ENCODE measurements around the gene RABGAP1L. TPM values are rescaled to one million over a fixed set of nuclear protein-coding genes. Genes with fewer than 3 reads are reported as not detected.
"Not testable (repeated sequence)": the region's sequence is repeated elsewhere in the genome, so short reads cannot be mapped to it uniquely, and the experiment has no call there.

Gene RABGAP1L
- total RNA-seq, 6 donors from 2014 or later = 41.3 to 229 (median 85.3) TPM

GRCh38 chr1:174324939-174325338, 165.6 kb downstream of the RABGAP1L start:
- Histone ChIP-seq H3K27me3 (no peaks in the 10 kb centered on the region), H3K4me1 (no peaks in the 10 kb centered on the region), H3K36me3 (peaks cover 0 to 6% (median 3%) of the 10 kb centered on the region in 4 donors), H3K27ac (no peak overlapping the region), H3K9me3 (peaks cover 0 to 33% (median 21%) of the 10 kb centered on the region in 4 donors), H3K4me3 (no peak overlapping the region)
- TF ChIP-seq POLR2A (IDR thresholded peaks at IDR 0.05) = no peak
- TF ChIP-seq CTCF (IDR thresholded peaks at IDR 0.05) = no peak
- no peak for TF ChIP-seq EP300 (IDR thresholded peaks at IDR 0.05)
- TF ChIP-seq POLR2AphosphoS5 (IDR thresholded peaks at IDR 0.05) = no peak
- 45 to 48% methylated on average over 1 of the region's 1 CpG for WGBS, 2 donors
- no peak for DNase-seq
- ATAC-seq (ENCODE audit: low FRiP score in 2 of 2) = no peak

GRCh38 chr1:174326278-174326677, 167.0 kb downstream of the RABGAP1L start:
- Histone ChIP-seq H3K4me3 (no peak overlapping the region), H3K27ac (no peak overlapping the region), H3K27me3 (no peaks in the 10 kb centered on the region), H3K36me3 (peaks cover 0 to 6% (median 3%) of the 10 kb centered on the region in 4 donors), H3K9me3 (peaks cover 0 to 24% (median 12%) of the 10 kb centered on the region in 4 donors), H3K4me1 (no peaks in the 10 kb centered on the region)
- ATAC-seq (ENCODE audit: low FRiP score in 2 of 2) (no peak), DNase-seq (no peak)
- no peak for TF ChIP-seq POLR2AphosphoS5 (IDR thresholded peaks at IDR 0.05)
- no peak for TF ChIP-seq EP300 (IDR thresholded peaks at IDR 0.05)
- TF ChIP-seq POLR2A (IDR thresholded peaks at IDR 0.05) = no peak
- no peak for TF ChIP-seq CTCF (IDR thresholded peaks at IDR 0.05)
- 96% methylated on average over 3 of the region's 3 CpGs for WGBS, 2 donors

GRCh38 chr1:174333437-174333836, 174.1 kb downstream of the RABGAP1L start:
- Histone ChIP-seq H3K9me3 (no peaks in the 10 kb centered on the region), H3K27ac (no peak overlapping the region), H3K4me1 (no peaks in the 10 kb centered on the region), H3K27me3 (no peaks in the 10 kb centered on the region), H3K36me3 (no peaks in the 10 kb centered on the region), H3K4me3 (no peak overlapping the region)
- no peak for TF ChIP-seq CTCF (IDR thresholded peaks at IDR 0.05)
- TF ChIP-seq POLR2A (IDR thresholded peaks at IDR 0.05) = no peak
- TF ChIP-seq POLR2AphosphoS5 (IDR thresholded peaks at IDR 0.05) = no peak
- no peak for TF ChIP-seq EP300 (IDR thresholded peaks at IDR 0.05)
- ATAC-seq (ENCODE audit: low FRiP score in 2 of 2) = no peak
- WGBS, 2 donors = 96 to 97% methylated on average over 6 of the region's 6 CpGs
- DNase-seq = no peak

- Histone ChIP-seq H3K27ac (no peak overlapping the region), H3K9me3 (no peaks in the 10 kb centered on the region), H3K4me1 (no peaks in the 10 kb centered on the region), H3K36me3 (no peaks in the 10 kb centered on the region), H3K4me3 (no peak overlapping the region), H3K27me3 (no peaks in the 10 kb centered on the region)
- WGBS, 2 donors = 92 to 93% methylated on average over 4 of the region's 4 CpGs
- no peak for DNase-seq
- no peak for ATAC-seq (ENCODE audit: low FRiP score in 2 of 2)
- TF ChIP-seq EP300 (IDR thresholded peaks at IDR 0.05) (no peak), CTCF (IDR thresholded peaks at IDR 0.05) (no peak), POLR2A (IDR thresholded peaks at IDR 0.05) (no peak), POLR2AphosphoS5 (IDR thresholded peaks at IDR 0.05) (no peak)
These were observed 177.8 kb downstream of the RABGAP1L start for GRCh38 chr1:174337000-174337681.

GRCh38 chr1:174340404-174340803, 181.1 kb downstream of the RABGAP1L start:
- H3K4me3 ChIP-seq; ATAC-seq (ENCODE audit: low FRiP score in 2 of 2); H3K4me1 ChIP-seq; DNase-seq; H3K27ac ChIP-seq; H3K9me3 ChIP-seq; H3K36me3 ChIP-seq; H3K27me3 ChIP-seq: not testable (repeated sequence)
- WGBS, 2 donors = 79 to 85% methylated on average over 1 of the region's 1 CpG
